ENCODE data around the gene ZNRF2.

The ZNRF2 gene

GRCh38 chr7:30353532-30353931 is 69.1 kb downstream of the ZNRF2 start:
- Histone ChIP-seq H2AFZ (ENCODE audit: low read length) (no peak overlapping the region), H3K9me3 (replicated peaks in 1 of 2; ENCODE audit: control insufficient read depth in 2 of 2, insufficient read depth in 1 of 2, low read depth in 1 of 2, low read length in 2 of 2) (no peaks in the 10 kb centered on the region), H2BK120ac (ENCODE audit: low read depth, low read length) (no peak overlapping the region), H3K14ac (ENCODE audit: low read length) (no peak overlapping the region), H3K4me1 (ENCODE audit: control insufficient read depth in 2 of 2, insufficient read depth in 1 of 2, low read depth in 1 of 2, low read length in 2 of 2) (peaks cover 0 to 1% of the 10 kb centered on the region in 2 donors), H2BK5ac (ENCODE audit: low read length) (no peak overlapping the region), H3K27ac (replicated peaks; ENCODE audit: low read length) (no peak overlapping the region), H4K8ac (ENCODE audit: low read depth, low read length) (no peak overlapping the region), H3K4ac (ENCODE audit: low read length) (no peak overlapping the region), H3K36me3 (replicated peaks in 1 of 2; ENCODE audit: control insufficient read depth in 2 of 2, insufficient read depth in 2 of 2, low read length in 2 of 2) (no peaks in the 10 kb centered on the region), H2BK12ac (ENCODE audit: low read length) (no peak overlapping the region), H3K4me2 (ENCODE audit: insufficient read depth, low read length, poor library complexity, severe bottlenecking) (no peak overlapping the region), H3K27me3 (ENCODE audit: control insufficient read depth in 3 of 3, insufficient read depth in 3 of 3, low read depth in 1 of 3, low read length in 3 of 3) (no peaks in the 10 kb centered on the region), H2BK15ac (ENCODE audit: low read length) (no peak overlapping the region), H3K79me1 (ENCODE audit: low read depth, low read length) (no peaks in the 10 kb centered on the region), H3K4me3 (ENCODE audit: low read length in 2 of 2) (no peak overlapping the region), H3K9ac (ENCODE audit: low read depth, low read length, poor library complexity) (no peak overlapping the region), H3K23ac (ENCODE audit: low read depth, low read length, poor library complexity) (no peak overlapping the region), H4K91ac (ENCODE audit: low read depth, low read length, poor library complexity) (no peak overlapping the region), H3K18ac (ENCODE audit: low read length) (no peak overlapping the region), H2AK5ac (ENCODE audit: low read depth, low read length) (no peak overlapping the region)
- WGBS, 2 donors (ENCODE audit: extremely low coverage in 2 of 2, insufficient read length in 2 of 2, insufficient replicate concordance in 1 of 2), result no CpG with 5 or more reads among the region's 3 CpGs
- DNase-seq (ENCODE audit: low spot score), result no peak

GRCh38 chr7:30353932-30354607 is 69.7 kb downstream of the ZNRF2 start:
- Histone ChIP-seq H3K4me1 (ENCODE audit: control insufficient read depth in 2 of 2, insufficient read depth in 1 of 2, low read depth in 1 of 2, low read length in 2 of 2) (peaks cover 0 to 1% of the 10 kb centered on the region in 2 donors), H2BK5ac (ENCODE audit: low read length) (no peak overlapping the region), H3K27ac (replicated peaks; ENCODE audit: low read length) (no peak overlapping the region), H2BK120ac (ENCODE audit: low read depth, low read length) (no peak overlapping the region), H2AK5ac (ENCODE audit: low read depth, low read length) (no peak overlapping the region), H3K27me3 (ENCODE audit: control insufficient read depth in 3 of 3, insufficient read depth in 3 of 3, low read depth in 1 of 3, low read length in 3 of 3) (no peaks in the 10 kb centered on the region), H2AFZ (ENCODE audit: low read length) (no peak overlapping the region), H2BK15ac (ENCODE audit: low read length) (no peak overlapping the region), H2BK12ac (ENCODE audit: low read length) (no peak overlapping the region), H4K91ac (ENCODE audit: low read depth, low read length, poor library complexity) (no peak overlapping the region), H3K14ac (ENCODE audit: low read length) (no peak overlapping the region), H3K9ac (ENCODE audit: low read depth, low read length, poor library complexity) (no peak overlapping the region), H3K4me3 (ENCODE audit: low read length in 2 of 2) (no peak overlapping the region), H3K79me1 (ENCODE audit: low read depth, low read length) (no peaks in the 10 kb centered on the region), H3K18ac (ENCODE audit: low read length) (no peak overlapping the region), H3K23ac (ENCODE audit: low read depth, low read length, poor library complexity) (no peak overlapping the region), H3K36me3 (replicated peaks in 1 of 2; ENCODE audit: control insufficient read depth in 2 of 2, insufficient read depth in 2 of 2, low read length in 2 of 2) (no peaks in the 10 kb centered on the region), H3K4ac (ENCODE audit: low read length) (no peak overlapping the region), H4K8ac (ENCODE audit: low read depth, low read length) (no peak overlapping the region), H3K9me3 (replicated peaks in 1 of 2; ENCODE audit: control insufficient read depth in 2 of 2, insufficient read depth in 1 of 2, low read depth in 1 of 2, low read length in 2 of 2) (no peaks in the 10 kb centered on the region), H3K4me2 (ENCODE audit: insufficient read depth, low read length, poor library complexity, severe bottlenecking) (no peak overlapping the region)
- no peak for DNase-seq (ENCODE audit: low spot score)
- WGBS, 2 donors (ENCODE audit: extremely low coverage in 2 of 2, insufficient read length in 2 of 2, insufficient replicate concordance in 1 of 2), result no CpG with 5 or more reads among the region's 3 CpGs

- no peak overlapping the region for H2BK120ac ChIP-seq (ENCODE audit: low read depth, low read length)
- H3K79me1 ChIP-seq (ENCODE audit: low read depth, low read length), result no peaks in the 10 kb centered on the region
- H2BK12ac ChIP-seq (ENCODE audit: low read length), result no peak overlapping the region
- H3K36me3 ChIP-seq (replicated peaks in 1 of 2; ENCODE audit: control insufficient read depth in 2 of 2, insufficient read depth in 2 of 2, low read length in 2 of 2), result no peaks in the 10 kb centered on the region
- no peak overlapping the region for H2AFZ ChIP-seq (ENCODE audit: low read length)
- no peaks in the 10 kb centered on the region for H3K9me3 ChIP-seq (replicated peaks in 1 of 2; ENCODE audit: control insufficient read depth in 2 of 2, insufficient read depth in 1 of 2, low read depth in 1 of 2, low read length in 2 of 2)
- no peak overlapping the region for H4K91ac ChIP-seq (ENCODE audit: low read depth, low read length, poor library complexity)
- no peak overlapping the region for H3K14ac ChIP-seq (ENCODE audit: low read length)
- no peak overlapping the region for H2AK5ac ChIP-seq (ENCODE audit: low read depth, low read length)
- H3K4ac ChIP-seq (ENCODE audit: low read length), result no peak overlapping the region
- no peak overlapping the region for H2BK15ac ChIP-seq (ENCODE audit: low read length)
- no peak overlapping the region for H3K4me2 ChIP-seq (ENCODE audit: insufficient read depth, low read length, poor library complexity, severe bottlenecking)
- no peak overlapping the region for H3K27ac ChIP-seq (replicated peaks; ENCODE audit: low read length)
- H3K18ac ChIP-seq (ENCODE audit: low read length), result no peak overlapping the region
- H3K9ac ChIP-seq (ENCODE audit: low read depth, low read length, poor library complexity), result no peak overlapping the region
- H3K27me3 ChIP-seq (ENCODE audit: control insufficient read depth in 3 of 3, insufficient read depth in 3 of 3, low read depth in 1 of 3, low read length in 3 of 3), result no peaks in the 10 kb centered on the region
- no peak overlapping the region for H4K8ac ChIP-seq (ENCODE audit: low read depth, low read length)
- DNase-seq (ENCODE audit: low spot score), result no peak
- no peak overlapping the region for H3K23ac ChIP-seq (ENCODE audit: low read depth, low read length, poor library complexity)
- H2BK5ac ChIP-seq (ENCODE audit: low read length), result no peak overlapping the region
- H3K4me3 ChIP-seq (ENCODE audit: low read length in 2 of 2), result no peak overlapping the region
- H3K4me1 ChIP-seq (ENCODE audit: control insufficient read depth in 2 of 2, insufficient read depth in 1 of 2, low read depth in 1 of 2, low read length in 2 of 2), result peaks cover 0 to 1% of the 10 kb centered on the region in 2 donors
These were observed 70.4 kb downstream of the ZNRF2 start for GRCh38 chr7:30354791-30355190.

- Histone ChIP-seq H3K4me2 (ENCODE audit: insufficient read depth, low read length, poor library complexity, severe bottlenecking) (no peak overlapping the region), H4K91ac (ENCODE audit: low read depth, low read length, poor library complexity) (no peak overlapping the region), H3K27ac (replicated peaks; ENCODE audit: low read length) (no peak overlapping the region), H2BK15ac (ENCODE audit: low read length) (no peak overlapping the region), H2BK5ac (ENCODE audit: low read length) (no peak overlapping the region), H2AFZ (ENCODE audit: low read length) (no peak overlapping the region), H3K27me3 (ENCODE audit: control insufficient read depth in 3 of 3, insufficient read depth in 3 of 3, low read depth in 1 of 3, low read length in 3 of 3) (no peaks in the 10 kb centered on the region), H3K23ac (ENCODE audit: low read depth, low read length, poor library complexity) (no peak overlapping the region), H3K18ac (ENCODE audit: low read length) (no peak overlapping the region), H2BK120ac (ENCODE audit: low read depth, low read length) (no peak overlapping the region), H2BK12ac (ENCODE audit: low read length) (no peak overlapping the region), H3K4me3 (ENCODE audit: low read length in 2 of 2) (no peak overlapping the region), H3K9me3 (replicated peaks in 1 of 2; ENCODE audit: control insufficient read depth in 2 of 2, insufficient read depth in 1 of 2, low read depth in 1 of 2, low read length in 2 of 2) (no peaks in the 10 kb centered on the region), H3K14ac (ENCODE audit: low read length) (no peak overlapping the region), H3K79me1 (ENCODE audit: low read depth, low read length) (no peaks in the 10 kb centered on the region), H3K4ac (ENCODE audit: low read length) (no peak overlapping the region), H3K9ac (ENCODE audit: low read depth, low read length, poor library complexity) (no peak overlapping the region), H4K8ac (ENCODE audit: low read depth, low read length) (no peak overlapping the region), H3K4me1 (ENCODE audit: control insufficient read depth in 2 of 2, insufficient read depth in 1 of 2, low read depth in 1 of 2, low read length in 2 of 2) (no peaks in the 10 kb centered on the region), H2AK5ac (ENCODE audit: low read depth, low read length) (no peak overlapping the region), H3K36me3 (replicated peaks in 1 of 2; ENCODE audit: control insufficient read depth in 2 of 2, insufficient read depth in 2 of 2, low read length in 2 of 2) (no peaks in the 10 kb centered on the region)
- no peak for DNase-seq (ENCODE audit: low spot score)
- no CpG with 5 or more reads among the region's 1 CpG for WGBS, 2 donors (ENCODE audit: extremely low coverage in 2 of 2, insufficient read length in 2 of 2, insufficient replicate concordance in 1 of 2)
These were observed 75.6 kb downstream of the ZNRF2 start for GRCh38 chr7:30359957-30360356.
